HG03196 (cell line): ENCODE measurements around the gene PRKCE.

ENCODE experiments used
- ATAC-seq: cut with Tn5 transposase; IDR thresholded peaks from one replicate; pipeline ENCODE4 v1.9.1; 2021; ENCODE audit not compliant: unreplicated experiment

The PRKCE gene

DNA sequence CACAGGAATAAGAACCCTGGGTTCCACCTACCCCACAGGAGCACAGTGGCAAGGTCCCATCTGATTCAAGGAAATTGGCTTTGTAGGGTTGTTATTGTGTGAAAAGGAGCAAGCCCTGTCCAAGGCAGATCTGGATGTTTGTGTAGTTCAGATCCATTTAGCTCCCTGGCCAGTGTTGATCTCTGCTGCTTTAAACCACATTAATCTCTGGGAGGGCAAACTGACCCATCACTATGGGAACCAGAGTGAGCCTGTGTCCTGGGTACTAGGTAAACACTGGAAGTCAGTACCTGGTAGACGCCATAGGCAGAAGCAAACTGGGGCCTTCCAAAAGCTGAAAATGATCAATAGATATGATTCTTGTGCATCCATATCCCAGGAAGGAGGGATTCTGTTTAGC, 374.2 kb downstream of the PRKCE start:
- ATAC-seq = no peak

DNA sequence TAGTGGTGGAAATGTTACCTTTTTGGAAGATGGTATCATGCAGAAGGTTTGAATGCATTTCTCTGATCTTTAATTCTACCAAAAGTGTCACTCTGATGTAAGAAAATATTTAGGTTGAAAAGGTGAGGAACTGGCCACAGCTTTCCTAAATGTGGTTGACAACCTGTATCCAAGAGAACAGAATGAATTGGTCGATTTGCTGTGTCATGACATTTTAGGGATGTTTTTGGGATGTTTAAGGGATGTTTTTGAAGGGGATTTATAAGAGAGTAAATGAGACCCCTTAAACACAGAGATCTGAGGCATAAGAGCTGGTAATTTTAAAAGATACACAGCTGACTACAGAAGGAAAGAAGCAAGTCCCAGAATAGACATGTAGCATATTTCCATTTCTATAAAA, 375.0 kb downstream of the PRKCE start:
- no peak for ATAC-seq

- no peak for ATAC-seq
Observed at GRCh38 chr2:46029332-46029811, 377.9 kb downstream of the PRKCE start.

DNA sequence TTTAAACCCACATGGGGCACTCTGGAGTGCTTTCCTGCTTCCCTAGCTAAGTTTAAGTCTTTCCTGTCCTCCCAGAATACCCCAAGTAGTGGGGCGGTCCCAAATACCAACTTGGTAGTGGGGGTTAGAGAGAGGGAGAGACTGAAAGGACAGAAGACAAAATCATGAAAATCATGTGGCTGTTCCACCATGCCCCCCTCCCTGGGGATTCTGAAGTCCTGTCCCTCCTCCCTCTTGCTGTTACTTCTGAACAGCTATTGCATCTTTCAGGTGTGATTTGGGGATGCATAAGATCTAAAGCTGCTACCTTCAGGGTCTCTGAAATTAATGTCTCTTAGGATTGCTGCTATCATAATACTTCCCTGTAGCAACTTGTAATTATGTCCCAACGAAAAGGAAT, 378.9 kb downstream of the PRKCE start:
- no peak for ATAC-seq

DNA sequence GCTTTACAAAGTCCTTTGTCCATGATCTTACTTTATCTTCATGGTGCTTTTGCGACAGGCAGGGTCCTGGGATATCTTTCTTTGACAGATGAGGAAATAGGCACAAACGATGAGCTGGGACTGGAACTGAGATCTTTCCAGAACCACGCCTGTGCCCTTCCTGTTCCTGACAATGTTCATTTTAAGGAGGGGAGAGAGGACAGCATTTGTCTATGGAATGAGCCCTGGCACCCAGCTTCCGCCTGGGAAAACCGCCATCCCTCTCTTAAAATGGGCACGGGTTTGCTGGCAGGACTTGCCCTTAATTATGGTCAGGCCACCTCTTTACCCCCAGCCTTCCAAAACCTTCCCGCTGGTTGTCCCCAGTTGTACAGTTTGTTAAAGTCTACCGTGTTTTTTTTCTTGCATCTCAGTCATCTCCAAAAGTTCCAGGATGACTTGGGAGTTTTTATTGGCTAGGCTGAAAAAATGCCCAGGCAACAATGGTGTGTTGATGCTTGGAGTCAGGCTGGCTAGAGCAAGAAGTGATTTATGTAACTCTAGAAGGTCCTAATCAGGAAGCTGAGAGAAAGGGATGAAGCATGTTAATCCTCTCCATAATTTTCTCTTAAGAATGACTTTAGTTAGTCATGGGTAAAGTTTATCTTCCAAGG, 380.8 kb downstream of the PRKCE start:
- no peak for ATAC-seq

GRCh38 chr2:46032996-46033395, 381.5 kb downstream of the PRKCE start:
- ATAC-seq = no peak

GRCh38 chr2:46034535-46034934, 383.1 kb downstream of the PRKCE start:
- ATAC-seq = no peak

- ATAC-seq = no peak
Observed at GRCh38 chr2:46036929-46037328, 385.5 kb downstream of the PRKCE start.

DNA sequence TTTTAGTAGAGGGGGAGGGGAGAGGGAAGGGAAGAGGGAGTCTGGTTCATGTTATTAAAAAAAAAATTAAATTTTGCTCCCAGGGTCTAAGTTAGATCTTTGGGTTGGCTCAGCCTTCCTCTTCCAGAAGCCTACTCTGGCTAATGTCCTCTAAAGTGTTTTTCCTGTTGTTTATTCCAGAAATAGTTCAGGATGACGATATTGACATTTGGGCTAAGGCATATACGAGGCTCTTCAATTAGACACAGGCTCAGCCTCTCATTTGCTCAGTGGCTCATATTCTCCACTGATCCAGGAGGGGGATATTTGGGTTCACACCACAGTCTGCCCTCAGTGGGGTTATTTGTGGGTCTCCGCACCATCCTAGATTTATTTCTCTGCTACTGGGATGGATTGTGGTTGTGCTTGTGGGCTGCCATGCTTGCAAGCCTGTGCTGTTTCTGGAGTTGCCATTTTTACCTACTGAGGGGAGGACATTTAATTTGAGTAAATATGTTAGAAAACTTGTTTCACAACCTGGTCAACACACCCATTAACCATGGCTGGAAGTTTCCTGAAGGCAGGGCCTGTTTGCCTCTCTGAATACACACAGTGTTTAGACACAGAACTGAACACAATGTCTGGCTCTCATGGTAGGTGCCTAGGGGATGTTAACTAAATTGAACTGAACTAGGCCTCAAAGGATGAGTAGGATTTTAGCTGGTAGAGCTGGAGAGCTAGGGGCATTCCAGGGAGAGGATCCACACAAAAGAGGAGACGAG, 388.2 kb downstream of the PRKCE start:
- ATAC-seq = no peak

DNA sequence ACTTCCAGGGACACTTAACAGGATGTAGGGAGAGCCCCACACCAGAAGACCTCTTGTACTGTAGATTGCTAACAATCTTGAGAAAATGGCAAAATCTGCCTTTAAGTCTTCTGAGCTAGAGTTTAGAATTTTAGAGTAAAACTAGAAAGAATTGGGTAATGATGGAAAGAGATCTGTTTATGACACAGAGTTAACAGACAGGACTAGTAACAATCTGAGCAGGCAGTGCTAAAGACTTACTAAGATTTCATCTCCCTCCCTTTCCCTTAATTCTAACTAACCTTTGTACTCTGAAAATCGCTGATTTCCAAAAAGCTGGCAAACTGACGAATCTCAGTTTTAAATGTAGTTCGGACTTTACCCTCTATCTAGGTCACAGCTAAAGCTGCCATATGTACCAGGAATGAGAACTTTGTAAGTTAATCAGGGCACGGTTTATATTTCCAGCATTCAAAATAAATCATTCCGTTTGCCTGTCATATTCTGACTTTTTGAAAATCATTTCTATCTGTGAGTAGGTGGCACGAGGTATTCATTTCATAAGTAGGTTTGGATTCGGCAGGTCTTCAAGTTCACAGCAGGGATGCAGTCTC, 389.2 kb downstream of the PRKCE start:
- no peak for ATAC-seq

DNA sequence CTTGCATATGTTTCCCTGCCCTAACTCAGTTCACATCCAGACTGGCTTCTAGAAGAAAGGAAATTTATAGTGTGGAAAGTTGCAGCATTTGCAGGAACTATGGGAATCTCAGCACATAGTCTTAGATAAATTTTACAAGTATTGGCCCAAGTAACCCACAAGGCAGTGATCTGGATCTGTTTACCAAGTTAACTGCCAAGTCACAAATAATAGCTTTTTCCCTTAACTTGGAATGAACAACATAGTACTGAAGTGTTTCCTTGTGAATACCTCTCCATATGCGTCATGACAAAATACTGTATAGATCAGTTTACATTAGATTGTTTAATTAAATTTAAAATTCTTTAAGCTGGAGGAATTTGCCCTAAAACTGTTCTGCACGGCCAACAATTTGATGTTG, 390.0 kb downstream of the PRKCE start:
- no peak for ATAC-seq

DNA sequence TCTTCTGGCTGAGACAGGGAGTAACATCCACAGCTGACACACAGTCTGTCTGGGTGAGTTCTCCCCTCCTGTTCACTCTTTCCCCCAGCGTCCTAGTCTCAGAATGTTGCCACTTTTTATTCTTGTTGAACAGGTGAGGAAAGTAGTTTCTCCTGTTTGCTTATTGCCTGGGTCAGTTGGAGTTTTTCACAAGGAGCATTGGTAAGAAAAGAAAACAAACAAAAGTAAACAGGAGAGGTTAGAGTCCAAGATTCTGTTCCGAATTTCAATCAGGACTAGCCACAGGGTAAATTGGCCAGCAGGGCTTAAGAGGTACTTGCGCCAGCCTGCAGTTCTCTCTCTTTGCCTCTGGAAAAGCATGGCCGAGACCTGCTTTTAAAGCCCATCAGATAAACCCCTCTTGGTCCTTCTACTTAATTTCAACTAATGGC, 390.7 kb downstream of the PRKCE start:
- no peak for ATAC-seq

- ATAC-seq = no peak
Observed at GRCh38 chr2:46042711-46043110, 391.2 kb downstream of the PRKCE start.

- ATAC-seq = no peak
Observed at GRCh38 chr2:46045888-46046287, 394.4 kb downstream of the PRKCE start.

- ATAC-seq = no peak
Observed at GRCh38 chr2:46047290-46047689, 395.8 kb downstream of the PRKCE start.

DNA sequence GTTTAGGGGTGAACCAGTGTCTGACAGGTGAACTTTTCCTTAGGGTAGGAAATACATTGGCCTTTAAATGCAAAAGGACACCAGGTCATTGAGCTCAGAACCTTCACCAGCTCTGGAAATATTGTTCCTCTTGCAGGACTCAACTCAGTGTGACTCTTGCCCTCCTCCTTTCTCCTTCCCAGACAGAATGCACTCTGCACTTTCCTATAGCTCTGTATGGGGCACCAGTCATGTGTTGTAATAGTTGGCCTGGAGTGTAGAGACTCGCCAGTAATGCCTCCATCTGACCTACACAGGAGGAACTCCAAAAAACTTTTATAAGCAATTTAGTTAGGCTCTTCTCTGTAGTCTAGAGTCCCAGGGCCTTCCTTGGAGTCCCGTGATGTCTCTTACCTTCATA, 397.2 kb downstream of the PRKCE start:
- no peak for ATAC-seq

DNA sequence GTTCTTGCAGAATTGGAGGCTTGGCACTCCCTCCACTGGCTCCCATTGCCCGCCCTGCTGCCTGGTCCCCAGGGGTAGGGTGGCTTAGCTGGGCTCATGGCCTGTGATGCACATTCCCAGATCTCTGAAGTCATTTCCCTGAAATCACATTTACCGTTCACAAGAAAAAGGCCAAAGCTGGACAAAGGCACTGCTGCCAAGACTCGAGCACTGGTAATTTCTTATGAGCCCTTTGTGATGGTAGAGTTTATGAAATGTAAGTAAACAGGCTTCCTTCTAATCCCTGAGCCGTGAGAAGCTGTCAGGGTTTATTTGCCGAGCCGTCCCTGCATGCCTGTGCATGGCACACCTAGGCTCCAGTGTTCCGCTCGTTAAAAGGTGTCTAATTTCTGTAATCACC, 398.6 kb downstream of the PRKCE start:
- no peak for ATAC-seq

DNA sequence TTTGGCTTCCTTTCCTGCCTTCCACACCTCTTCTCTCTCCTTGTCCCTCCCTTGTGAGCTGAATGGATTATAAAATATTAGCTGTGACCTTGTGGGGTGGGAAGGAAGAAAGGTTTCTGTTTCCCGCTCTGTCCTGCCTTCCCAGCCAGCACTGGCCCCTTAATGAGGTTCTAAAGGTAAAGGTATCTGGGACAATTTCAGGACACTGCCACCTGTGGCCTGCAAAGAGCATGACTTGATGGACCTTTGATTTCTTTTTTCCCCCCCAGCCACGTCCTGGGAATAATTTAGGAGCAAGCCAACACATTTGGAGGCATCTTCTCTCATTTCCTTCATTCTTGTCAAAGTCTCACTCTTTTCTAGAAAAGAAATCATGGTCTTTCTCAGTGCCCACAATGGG, 399.0 kb downstream of the PRKCE start:
- ATAC-seq = no peak

- ATAC-seq = no peak
Observed at GRCh38 chr2:46051085-46051484, 399.6 kb downstream of the PRKCE start.

GRCh38 chr2:46053564-46053963, 402.1 kb downstream of the PRKCE start:
- no peak for ATAC-seq

- ATAC-seq = no peak
Observed at GRCh38 chr2:46056541-46056940, 405.1 kb downstream of the PRKCE start.

DNA sequence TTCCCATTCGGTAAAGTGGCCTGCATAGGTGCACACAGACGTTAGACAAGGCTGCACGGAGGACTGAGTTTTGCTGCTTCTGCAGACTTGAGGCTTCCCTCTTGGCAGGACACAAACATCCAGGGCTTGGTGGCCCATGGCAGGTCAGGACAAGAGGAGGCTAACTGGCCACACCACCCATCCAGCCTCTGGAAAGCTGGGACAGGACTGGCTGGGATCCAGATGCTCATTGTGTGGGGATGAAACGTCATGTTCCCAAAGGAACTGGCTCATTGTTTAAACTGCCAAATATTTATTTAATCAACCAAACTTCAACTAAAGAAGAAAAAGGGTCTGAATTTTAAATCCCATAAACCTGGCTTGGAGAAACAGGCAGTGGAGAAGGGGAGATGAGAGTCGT, 406.7 kb downstream of the PRKCE start:
- no peak for ATAC-seq
